Tibial artery (tissue), 4 donors: ENCODE results near the gene FAAP100.

Experiments
- DNase-seq, 2 donors: peaks; one replicate each; pipeline ENCODE4 v3.0.0-alpha.2; 2019
- H3K27ac ChIP-seq, 2 donors: fragments of 200-600 bp; sonication (generic) in 1 of 2; 1 replicate in 1 of 2; 2 replicates in 1 of 2; pipeline ENCODE4 v1.5.1; 2018 to 2019; ENCODE audit warnings: mild to moderate bottlenecking in 1 of 2
- H3K27me3 ChIP-seq, 2 donors: fragments of 200-600 bp; sonication (generic) in 1 of 2; one replicate each; pipeline versions ENCODE4 v1.5.1 to v1.6.0; 2016 to 2019
- H3K36me3 ChIP-seq, 3 donors: fragments of 200-600 bp; sonication (generic) in 2 of 3; one replicate each; pipeline ENCODE4 v1.5.1; 2016 to 2019; ENCODE audit warnings: mild to moderate bottlenecking in 2 of 3
- H3K4me1 ChIP-seq, 4 donors: fragments of 200-600 bp; sonication (generic) in 2 of 4; 1 replicate in 3 of 4; 2 replicates in 1 of 4; pipeline ENCODE4 v1.5.1; 2016 to 2019
- H3K4me3 ChIP-seq, 2 donors: fragments of 200-600 bp; sonication (generic) in 1 of 2; 1 replicate in 1 of 2; 2 replicates in 1 of 2; pipeline ENCODE4 v1.5.1; 2018 to 2019; ENCODE audit warnings: mild to moderate bottlenecking in 2 of 2
- H3K9me3 ChIP-seq, 3 donors: fragments of 200-600 bp; sonication (generic) in 1 of 3; one replicate each; pipeline ENCODE4 v1.5.1; 2016 to 2019
- intact Hi-C: fragments of 100-400 bp; cut with DNase I; formaldehyde crosslinking; loops from one replicate; pipeline ENCODE4 v1.15.0; 2023; ENCODE audit warnings: low total_unique reads
- TF ChIP-seq, protein P1 (sequence below), 2 experiments: fragments of 200-600 bp in 1 of 2; fragments of 450-650 bp in 1 of 2; IDR thresholded peaks; one replicate each; pipeline ENCODE4 v1.5.1; 2017 to 2019; ENCODE audit warnings: antibody characterized with exemption in 2 of 2, mild to moderate bottlenecking in 1 of 2, moderate library complexity in 1 of 2

Gene FAAP100

DNA sequence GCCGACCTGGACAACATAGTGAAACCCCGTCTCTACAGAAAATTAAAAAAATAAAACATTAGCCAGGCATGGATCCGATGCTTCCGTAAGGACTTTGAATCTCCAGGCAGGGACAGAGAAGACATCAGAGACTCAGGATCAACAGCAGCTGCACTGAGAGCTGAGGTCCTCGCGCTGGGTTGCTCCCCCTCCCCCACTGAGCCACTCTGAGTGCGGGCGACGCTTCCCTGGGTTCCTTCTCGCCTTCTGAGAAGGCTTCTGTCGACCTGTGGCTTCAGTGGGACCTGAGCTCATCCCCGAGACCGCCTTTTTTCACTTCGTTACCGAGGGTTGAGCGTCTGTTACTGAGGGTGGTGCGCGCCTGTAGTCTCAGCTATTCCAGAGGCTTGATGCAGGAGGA, 60.0 kb downstream of the FAAP100 start:
- no peak overlapping the region for H3K4me3 ChIP-seq
- no peak for DNase-seq
- intact Hi-C loops: no loop called here
- peaks cover 0 to 11% of the 10 kb centered on the region in 2 donors for H3K27me3 ChIP-seq
- H3K9me3 ChIP-seq: no peaks in the 10 kb centered on the region
- no peak overlapping the region for H3K27ac ChIP-seq
- TF ChIP-seq, protein P1, sequence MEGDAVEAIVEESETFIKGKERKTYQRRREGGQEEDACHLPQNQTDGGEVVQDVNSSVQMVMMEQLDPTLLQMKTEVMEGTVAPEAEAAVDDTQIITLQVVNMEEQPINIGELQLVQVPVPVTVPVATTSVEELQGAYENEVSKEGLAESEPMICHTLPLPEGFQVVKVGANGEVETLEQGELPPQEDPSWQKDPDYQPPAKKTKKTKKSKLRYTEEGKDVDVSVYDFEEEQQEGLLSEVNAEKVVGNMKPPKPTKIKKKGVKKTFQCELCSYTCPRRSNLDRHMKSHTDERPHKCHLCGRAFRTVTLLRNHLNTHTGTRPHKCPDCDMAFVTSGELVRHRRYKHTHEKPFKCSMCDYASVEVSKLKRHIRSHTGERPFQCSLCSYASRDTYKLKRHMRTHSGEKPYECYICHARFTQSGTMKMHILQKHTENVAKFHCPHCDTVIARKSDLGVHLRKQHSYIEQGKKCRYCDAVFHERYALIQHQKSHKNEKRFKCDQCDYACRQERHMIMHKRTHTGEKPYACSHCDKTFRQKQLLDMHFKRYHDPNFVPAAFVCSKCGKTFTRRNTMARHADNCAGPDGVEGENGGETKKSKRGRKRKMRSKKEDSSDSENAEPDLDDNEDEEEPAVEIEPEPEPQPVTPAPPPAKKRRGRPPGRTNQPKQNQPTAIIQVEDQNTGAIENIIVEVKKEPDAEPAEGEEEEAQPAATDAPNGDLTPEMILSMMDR (IDR thresholded peaks at IDR 0.05): no peak
- H3K36me3 ChIP-seq: no peaks in the 10 kb centered on the region
- H3K4me1 ChIP-seq: peaks cover 0 to 28% (median 17%) of the 10 kb centered on the region in 4 donors

DNA sequence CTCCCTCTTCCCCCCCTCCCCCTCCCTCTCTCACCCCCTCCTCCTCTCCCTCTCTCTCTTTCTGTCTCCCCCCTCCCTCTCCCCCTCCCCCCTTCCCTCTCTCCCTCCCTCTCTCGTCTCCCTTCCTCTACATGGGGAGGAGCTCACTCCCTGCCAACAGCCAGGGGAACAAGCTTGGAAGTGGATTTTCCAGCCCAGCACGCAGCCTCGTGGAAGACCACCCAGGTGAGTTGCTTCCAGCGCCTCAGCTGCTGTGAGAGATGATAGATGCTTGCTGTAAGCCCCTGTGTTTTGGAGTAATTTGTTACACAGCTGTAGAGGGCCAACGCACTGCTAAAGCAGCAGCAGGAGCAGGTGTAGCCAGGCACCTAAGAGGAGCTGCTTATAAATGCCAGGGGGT, 60.4 kb downstream of the FAAP100 start:
- Histone ChIP-seq H3K36me3 (no peaks in the 10 kb centered on the region), H3K9me3 (no peaks in the 10 kb centered on the region), H3K4me3 (no peak overlapping the region), H3K4me1 (peaks cover 0 to 29% (median 17%) of the 10 kb centered on the region in 4 donors), H3K27me3 (peaks cover 0 to 11% of the 10 kb centered on the region in 2 donors), H3K27ac (no peak overlapping the region)
- intact Hi-C loops: no loop called here
- TF ChIP-seq, protein P1 (IDR thresholded peaks at IDR 0.05): no peak
- no peak for DNase-seq

DNA sequence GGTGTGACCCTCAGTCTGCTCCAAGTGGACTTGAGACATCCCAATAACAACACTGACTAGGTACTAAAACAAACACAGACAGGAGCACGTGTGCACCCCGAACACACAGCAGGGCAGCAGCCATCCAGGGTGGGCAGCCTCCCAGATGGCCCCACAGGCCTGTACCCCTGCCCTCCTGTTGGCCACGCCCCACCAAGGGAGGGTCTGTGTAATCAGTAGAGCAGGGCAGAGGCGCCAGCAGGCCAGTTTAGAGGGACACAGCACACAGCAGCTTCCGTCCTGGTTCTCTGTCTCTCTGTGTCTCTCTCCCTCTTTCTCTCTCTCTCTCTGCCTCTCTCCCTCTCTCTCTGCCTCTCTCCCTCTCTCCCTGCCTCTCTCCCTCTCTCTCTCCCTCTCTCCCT, 61.0 kb downstream of the FAAP100 start:
- Histone ChIP-seq H3K4me3 (no peak overlapping the region), H3K36me3 (no peaks in the 10 kb centered on the region), H3K27ac (no peak overlapping the region), H3K4me1 (peaks cover 0 to 29% (median 17%) of the 10 kb centered on the region in 4 donors), H3K9me3 (no peaks in the 10 kb centered on the region), H3K27me3 (peaks cover 0 to 11% of the 10 kb centered on the region in 2 donors)
- TF ChIP-seq, protein P1 (IDR thresholded peaks at IDR 0.05): no peak
- no peak for DNase-seq
- intact Hi-C loops: no loop called here

DNA sequence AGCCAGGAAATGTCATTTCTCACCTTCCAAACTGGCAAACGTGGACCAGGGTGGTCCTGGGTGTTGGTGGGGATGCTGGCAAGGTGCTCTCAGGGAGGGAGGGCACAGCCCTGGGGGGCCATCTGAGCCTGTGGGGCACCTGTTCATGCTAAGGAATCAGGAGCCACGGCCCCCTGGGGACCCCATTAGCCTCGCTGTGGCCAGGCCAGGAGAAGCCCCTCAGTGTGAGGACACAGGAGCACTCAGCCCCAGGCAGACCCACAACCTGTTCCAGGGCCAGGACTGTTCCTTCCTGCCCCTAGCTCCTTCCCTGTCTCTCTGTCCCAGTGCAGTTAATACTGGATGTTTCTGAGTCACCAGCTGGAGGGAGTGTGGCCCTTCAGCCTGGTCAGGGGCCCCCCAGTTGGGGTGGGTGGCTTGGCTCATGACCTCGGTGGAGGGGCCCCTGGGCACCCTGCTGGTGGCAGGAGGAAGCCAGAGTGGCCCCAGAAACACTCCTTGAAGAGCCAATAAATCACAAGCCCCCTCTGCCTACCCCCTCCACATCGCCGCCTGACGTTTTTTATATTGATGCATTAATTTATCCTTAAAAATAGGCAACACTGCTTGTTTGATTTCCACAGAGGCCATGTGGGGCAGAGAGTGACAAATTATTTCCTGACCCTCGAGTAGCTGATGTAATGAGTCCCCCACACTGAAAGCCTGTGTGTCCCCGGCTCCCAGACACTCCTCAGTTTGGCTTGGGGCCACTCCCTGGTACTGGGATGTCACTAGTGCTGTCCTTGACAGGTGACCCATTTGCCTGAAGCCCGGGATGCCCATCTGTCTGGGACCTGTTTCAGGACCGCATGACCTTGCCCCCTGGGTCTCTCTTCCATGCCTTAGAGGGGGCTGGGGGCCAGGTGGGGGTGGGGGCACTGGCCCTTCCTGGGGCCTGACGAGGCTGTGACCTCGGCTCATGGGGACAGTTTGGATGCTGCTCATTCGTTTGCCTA, 61.9 kb downstream of the FAAP100 start:
- H3K36me3 ChIP-seq: no peaks in the 10 kb centered on the region
- DNase-seq: no peak
- no peak overlapping the region for H3K27ac ChIP-seq
- peaks cover 0 to 11% of the 10 kb centered on the region in 2 donors for H3K27me3 ChIP-seq
- peaks cover 0 to 29% (median 17%) of the 10 kb centered on the region in 4 donors for H3K4me1 ChIP-seq
- intact Hi-C loops: no loop called here
- TF ChIP-seq, protein P1 (IDR thresholded peaks at IDR 0.05): no peak
- no peaks in the 10 kb centered on the region for H3K9me3 ChIP-seq
- H3K4me3 ChIP-seq: no peak overlapping the region
